ENCODE results near the gene C6orf136.
"Not testable (repeated sequence)": the region's sequence is repeated elsewhere in the genome, so short reads cannot be mapped to it uniquely, and the experiment has no call there.

- TF ChIP-seq CTCF (IDR thresholded peaks at IDR 0.05 in 4 of 5, conservative IDR thresholded peaks at IDR 0.05 in 1 of 5); POLR2A (IDR thresholded peaks at IDR 0.05): not testable (repeated sequence)
Observed at GRCh38 chr6:30666300-30666699, 19.4 kb downstream of the C6orf136 start.

All from gastrocnemius medialis (tissue), 4 donors.